K562 (cell line): ENCODE data around the gene SLC25A42. TPM values are rescaled to one million over a fixed set of nuclear protein-coding genes. Genes with fewer than 3 reads are reported as not detected.

Experiments used
- FOXA3 ChIP-seq, 2 experiments: fragments of 450-650 bp in 1 of 2; sonication (generic) in 1 of 2; formaldehyde crosslinking; IDR thresholded peaks in 1 of 2; conservative IDR thresholded peaks in 1 of 2; 2 replicates each; pipeline versions ENCODE4 v1.4.0 to v1.8.0; 2020 to 2022; ENCODE audit warnings: mild to moderate bottlenecking in 2 of 2, missing genetic modification reagents in 1 of 2
- FOXP1 ChIP-seq: sonication (generic); formaldehyde crosslinking; IDR thresholded peaks from 2 replicates; pipeline ENCODE4 v1.8.0; 2022; ENCODE audit warnings: mild to moderate bottlenecking, missing genetic modification reagents
- L3MBTL2 ChIP-seq: fragments of 450-650 bp; IDR thresholded peaks from 2 replicates; pipeline ENCODE4 v1.6.1; 2016; ENCODE audit warnings: mild to moderate bottlenecking, moderate library complexity
- RBFOX2 ChIP-seq: fragments of 200-400 bp; formaldehyde crosslinking; IDR thresholded peaks from 2 replicates; pipeline ENCODE4 v1.6.1; 2017; ENCODE audit warnings: low read depth, mild to moderate bottlenecking, low read length, moderate library complexity
- SAFB ChIP-seq: fragments of 200-400 bp; formaldehyde crosslinking; IDR thresholded peaks from 2 replicates; pipeline ENCODE4 v1.6.1; 2017; ENCODE audit warnings: low read depth, low read length, borderline replicate concordance
- SMC3 ChIP-seq: conservative IDR thresholded peaks from 2 replicates; pipeline ENCODE4 v1.6.1; 2011; ENCODE audit warnings: low read depth, low read length, improper control_type of control experiment; ENCODE audit not compliant: insufficient read depth
- SP2 ChIP-seq: IDR thresholded peaks from 2 replicates; pipeline ENCODE4 v1.6.1; 2011; ENCODE audit warnings: mild to moderate bottlenecking, low read depth, low read length, moderate library complexity; ENCODE audit not compliant: poor library complexity, severe bottlenecking; ENCODE audit errors: extremely low read depth
- SPI1 ChIP-seq: IDR thresholded peaks from 2 replicates; pipeline ENCODE4 v1.6.1; 2011; ENCODE audit warnings: low read depth, low read length, control low read depth, borderline replicate concordance
- TFAM ChIP-seq: fragments of 250-450 bp; sonication (Bioruptor Pico); conservative IDR thresholded peaks from 2 replicates; pipeline ENCODE4 v1.5.0; 2021; ENCODE audit warnings: mild to moderate bottlenecking, moderate library complexity
- ZBTB1 ChIP-seq: sonication (generic); formaldehyde crosslinking; IDR thresholded peaks from 2 replicates; pipeline ENCODE4 v1.8.1; 2023; ENCODE audit warnings: missing genetic modification reagents, low read depth, mild to moderate bottlenecking, borderline replicate concordance
- ZNF143 ChIP-seq: sonication (generic); formaldehyde crosslinking; IDR thresholded peaks from 2 replicates; pipeline ENCODE4 v1.9.0; 2022; ENCODE audit warnings: mild to moderate bottlenecking, missing genetic modification reagents
- ZNF384 ChIP-seq: IDR thresholded peaks from 2 replicates; pipeline ENCODE4 v1.6.1; 2012; ENCODE audit warnings: low read depth, low read length, improper control_type of control experiment
- polyA plus RNA-seq, 8 experiments: library from polyadenylated mRNA; depleted of rRNA in 4 of 8; stranded (reverse) in 5 of 8; unstranded in 3 of 8; fragments of >200 nt; fragmentation: Nextera tagmentation in 2 of 8; fragmentation: Illumina TruSeq in 1 of 8; extraction: Ambion mirVana in 2 of 8; extraction: Trizol in 1 of 8; gene quantifications; 2 replicates each; pipeline versions ENCODE4 v1.2.1 to v1.2.3, GENCODE V29; 2011 to 2014; ENCODE audit warnings: inconsistent platforms in 1 of 8, missing spikeins in 1 of 8
- total RNA-seq, 7 experiments: library from RNA; depleted of rRNA in 6 of 7; stranded (reverse); fragments of >200 nt in 6 of 7; fragmentation: Illumina TruSeq in 2 of 7; extraction: Trizol in 2 of 7; gene quantifications; 2 replicates each; pipeline versions ENCODE4 v1.2.1 to v1.2.3, GENCODE V29; 2011 to 2021; ENCODE audit warnings: low replicate concordance in 1 of 7
- TF ChIP-seq, protein P1 (sequence below): sonication (generic); formaldehyde crosslinking; IDR thresholded peaks from 2 replicates; pipeline ENCODE4 v1.8.0; 2022; ENCODE audit warnings: mild to moderate bottlenecking, missing genetic modification reagents
- TF ChIP-seq, protein P2 (sequence below): fragments of 450-650 bp; conservative IDR thresholded peaks from 2 replicates; pipeline ENCODE4 v1.6.1; 2016; ENCODE audit warnings: missing genetic modification characterization, low read depth, mild to moderate bottlenecking, missing compliant biosample characterization, moderate library complexity
- TF ChIP-seq, protein P3 (sequence below): fragments of 450-650 bp; IDR thresholded peaks from 2 replicates; pipeline ENCODE4 v1.6.1; 2016; ENCODE audit warnings: low read depth
- TF ChIP-seq, protein P4 (sequence below): fragments of 450-650 bp; formaldehyde crosslinking; IDR thresholded peaks from 2 replicates; pipeline ENCODE4 v1.4.0; 2022; ENCODE audit warnings: mild to moderate bottlenecking, moderate library complexity

SLC25A42 gene
- total and polyA plus RNA-seq, 9 of the 15 experiments (the other 6 are each of a cell fraction or from before 2014, with no cell fraction given), result 0.59 to 32.2 (median 14.1) TPM

DNA sequence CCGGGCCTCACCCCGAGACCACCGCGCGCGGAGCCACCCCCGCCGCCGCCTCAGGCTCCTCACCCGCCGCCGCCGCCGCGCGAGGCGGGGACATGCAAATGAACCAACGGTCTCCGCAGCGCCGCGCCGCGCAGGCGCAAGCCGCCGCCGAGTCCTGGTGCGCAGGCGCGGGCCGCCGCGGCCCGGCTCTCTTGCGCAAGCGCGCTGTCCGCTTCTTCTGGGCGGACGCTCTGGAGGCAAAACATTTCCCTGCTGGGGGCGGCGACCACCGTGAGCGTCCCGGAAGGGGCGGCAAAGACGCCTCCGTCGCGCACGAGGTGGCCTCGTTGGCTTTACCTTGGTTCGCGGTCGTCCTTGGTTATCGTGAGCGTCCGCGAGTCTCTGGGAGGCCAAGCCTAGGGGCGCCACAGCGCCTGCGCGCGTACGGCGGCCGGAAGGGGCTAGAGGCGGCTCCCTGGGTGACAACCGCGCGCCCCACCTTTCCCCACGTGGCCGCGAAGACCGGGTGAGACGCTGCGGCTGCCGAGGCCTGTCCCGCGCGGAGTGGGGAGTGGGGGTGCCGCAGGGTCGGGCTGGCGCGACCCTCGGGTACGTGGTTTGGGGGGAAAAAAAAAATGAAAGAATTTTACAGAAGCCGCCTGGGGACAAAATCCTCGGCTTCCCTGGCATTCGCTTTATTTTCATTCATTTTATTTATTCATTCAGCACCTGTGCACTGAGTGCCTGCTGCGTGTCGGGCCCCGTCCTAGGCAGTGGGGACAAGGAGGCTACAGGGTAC is 30.2 kb upstream of the SLC25A42 start, which contains the start of the genes ARMC6 and SUGP2 (continued):
- no peak for TF ChIP-seq SP2
- TF ChIP-seq, protein P1, sequence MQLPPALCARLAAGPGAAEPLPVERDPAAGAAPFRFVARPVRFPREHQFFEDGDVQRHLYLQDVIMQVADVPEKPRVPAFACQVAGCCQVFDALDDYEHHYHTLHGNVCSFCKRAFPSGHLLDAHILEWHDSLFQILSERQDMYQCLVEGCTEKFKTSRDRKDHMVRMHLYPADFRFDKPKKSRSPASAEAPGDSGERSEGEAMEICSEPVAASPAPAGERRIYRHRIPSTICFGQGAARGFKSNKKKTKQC (CRISPR knock-in tag), result 0 out of 2 replicates have a peak, but pooled peaks have one; percentile 47
- TF ChIP-seq SMC3, result 0 out of 2 replicates have a peak, but pooled peaks have one; percentile 4
- TF ChIP-seq FOXA3 (CRISPR knock-in tag; conservative IDR thresholded peaks at IDR 0.05 in 1 of 2, IDR thresholded peaks at IDR 0.05 in 1 of 2), result peak in 1 of 2 experiments; percentile 47; a peak in 1 of 4 replicates
- TF ChIP-seq ZNF143 (CRISPR knock-in tag), result no peak
- TF ChIP-seq, protein P2, sequence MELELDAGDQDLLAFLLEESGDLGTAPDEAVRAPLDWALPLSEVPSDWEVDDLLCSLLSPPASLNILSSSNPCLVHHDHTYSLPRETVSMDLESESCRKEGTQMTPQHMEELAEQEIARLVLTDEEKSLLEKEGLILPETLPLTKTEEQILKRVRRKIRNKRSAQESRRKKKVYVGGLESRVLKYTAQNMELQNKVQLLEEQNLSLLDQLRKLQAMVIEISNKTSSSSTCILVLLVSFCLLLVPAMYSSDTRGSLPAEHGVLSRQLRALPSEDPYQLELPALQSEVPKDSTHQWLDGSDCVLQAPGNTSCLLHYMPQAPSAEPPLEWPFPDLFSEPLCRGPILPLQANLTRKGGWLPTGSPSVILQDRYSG (tag), result no peak
- no peak for TF ChIP-seq FOXP1 (CRISPR knock-in tag)
- TF ChIP-seq ZBTB1 (CRISPR knock-in tag), result peak; percentile 66; the same call in 1 of the 2 replicates
- peak; percentile 99 for TF ChIP-seq L3MBTL2
- no peak for TF ChIP-seq TFAM (CRISPR knock-in tag)
- TF ChIP-seq, protein P3, sequence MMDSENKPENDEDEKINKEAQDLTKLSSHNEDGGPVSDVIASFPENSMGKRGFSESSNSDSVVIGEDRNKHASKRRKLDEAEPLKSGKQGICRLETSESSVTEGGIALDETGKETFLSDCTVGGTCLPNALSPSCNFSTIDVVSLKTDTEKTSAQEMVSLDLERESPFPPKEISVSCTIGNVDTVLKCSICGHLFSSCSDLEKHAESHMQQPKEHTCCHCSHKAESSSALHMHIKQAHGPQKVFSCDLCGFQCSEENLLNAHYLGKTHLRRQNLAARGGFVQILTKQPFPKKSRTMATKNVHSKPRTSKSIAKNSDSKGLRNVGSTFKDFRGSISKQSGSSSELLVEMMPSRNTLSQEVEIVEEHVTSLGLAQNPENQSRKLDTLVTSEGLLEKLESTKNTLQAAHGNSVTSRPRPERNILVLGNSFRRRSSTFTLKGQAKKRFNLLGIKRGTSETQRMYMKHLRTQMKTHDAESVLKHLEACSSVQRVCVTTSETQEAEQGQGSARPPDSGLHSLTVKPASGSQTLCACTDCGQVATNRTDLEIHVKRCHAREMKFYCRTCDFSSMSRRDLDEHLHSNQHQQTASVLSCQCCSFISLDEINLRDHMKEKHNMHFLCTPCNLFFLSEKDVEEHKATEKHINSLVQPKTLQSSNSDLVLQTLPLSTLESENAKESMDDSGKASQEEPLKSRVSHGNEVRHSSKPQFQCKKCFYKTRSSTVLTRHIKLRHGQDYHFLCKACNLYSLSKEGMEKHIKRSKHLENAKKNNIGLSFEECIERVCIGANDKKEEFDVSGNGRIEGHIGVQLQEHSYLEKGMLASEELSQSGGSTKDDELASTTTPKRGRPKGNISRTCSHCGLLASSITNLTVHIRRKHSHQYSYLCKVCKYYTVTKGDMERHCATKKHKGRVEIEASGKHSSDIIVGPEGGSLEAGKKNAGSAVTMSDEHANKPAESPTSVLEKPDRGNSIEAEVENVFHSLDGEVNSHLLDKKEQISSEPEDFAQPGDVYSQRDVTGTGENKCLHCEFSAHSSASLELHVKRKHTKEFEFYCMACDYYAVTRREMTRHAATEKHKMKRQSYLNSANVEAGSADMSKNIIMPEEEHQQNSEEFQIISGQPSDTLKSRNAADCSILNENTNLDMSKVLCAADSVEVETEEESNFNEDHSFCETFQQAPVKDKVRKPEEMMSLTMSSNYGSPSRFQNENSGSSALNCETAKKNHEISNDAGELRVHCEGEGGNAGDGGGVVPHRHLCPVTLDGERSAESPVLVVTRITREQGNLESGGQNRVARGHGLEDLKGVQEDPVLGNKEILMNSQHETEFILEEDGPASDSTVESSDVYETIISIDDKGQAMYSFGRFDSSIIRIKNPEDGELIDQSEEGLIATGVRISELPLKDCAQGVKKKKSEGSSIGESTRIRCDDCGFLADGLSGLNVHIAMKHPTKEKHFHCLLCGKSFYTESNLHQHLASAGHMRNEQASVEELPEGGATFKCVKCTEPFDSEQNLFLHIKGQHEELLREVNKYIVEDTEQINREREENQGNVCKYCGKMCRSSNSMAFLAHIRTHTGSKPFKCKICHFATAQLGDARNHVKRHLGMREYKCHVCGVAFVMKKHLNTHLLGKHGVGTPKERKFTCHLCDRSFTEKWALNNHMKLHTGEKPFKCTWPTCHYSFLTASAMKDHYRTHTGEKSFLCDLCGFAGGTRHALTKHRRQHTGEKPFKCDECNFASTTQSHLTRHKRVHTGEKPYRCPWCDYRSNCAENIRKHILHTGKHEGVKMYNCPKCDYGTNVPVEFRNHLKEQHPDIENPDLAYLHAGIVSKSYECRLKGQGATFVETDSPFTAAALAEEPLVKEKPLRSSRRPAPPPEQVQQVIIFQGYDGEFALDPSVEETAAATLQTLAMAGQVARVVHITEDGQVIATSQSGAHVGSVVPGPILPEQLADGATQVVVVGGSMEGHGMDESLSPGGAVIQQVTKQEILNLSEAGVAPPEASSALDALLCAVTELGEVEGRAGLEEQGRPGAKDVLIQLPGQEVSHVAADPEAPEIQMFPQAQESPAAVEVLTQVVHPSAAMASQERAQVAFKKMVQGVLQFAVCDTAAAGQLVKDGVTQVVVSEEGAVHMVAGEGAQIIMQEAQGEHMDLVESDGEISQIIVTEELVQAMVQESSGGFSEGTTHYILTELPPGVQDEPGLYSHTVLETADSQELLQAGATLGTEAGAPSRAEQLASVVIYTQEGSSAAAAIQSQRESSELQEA, result peak; percentile 94
- TF ChIP-seq, protein P4, sequence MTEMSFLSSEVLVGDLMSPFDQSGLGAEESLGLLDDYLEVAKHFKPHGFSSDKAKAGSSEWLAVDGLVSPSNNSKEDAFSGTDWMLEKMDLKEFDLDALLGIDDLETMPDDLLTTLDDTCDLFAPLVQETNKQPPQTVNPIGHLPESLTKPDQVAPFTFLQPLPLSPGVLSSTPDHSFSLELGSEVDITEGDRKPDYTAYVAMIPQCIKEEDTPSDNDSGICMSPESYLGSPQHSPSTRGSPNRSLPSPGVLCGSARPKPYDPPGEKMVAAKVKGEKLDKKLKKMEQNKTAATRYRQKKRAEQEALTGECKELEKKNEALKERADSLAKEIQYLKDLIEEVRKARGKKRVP (CRISPR knock-in tag), result no peak
- no peak for TF ChIP-seq SPI1
- TF ChIP-seq RBFOX2, result peak; percentile 83
- peak; percentile 82 for TF ChIP-seq SAFB
- TF ChIP-seq ZNF384, result peak; percentile 23; the same call in 1 of the 2 replicates
